ENCODE measurements around the gene PPP1R14C. TPM values are rescaled to one million over a fixed set of nuclear protein-coding genes. Genes with fewer than 3 reads are reported as not detected.

The PPP1R14C gene
- total and polyA plus RNA-seq, 10 of the 15 experiments (the other 5 are each of a cell fraction or from before 2014, with no cell fraction given): 0.07 to 1.6 (median 0.13) TPM; not detected in 4

DNA sequence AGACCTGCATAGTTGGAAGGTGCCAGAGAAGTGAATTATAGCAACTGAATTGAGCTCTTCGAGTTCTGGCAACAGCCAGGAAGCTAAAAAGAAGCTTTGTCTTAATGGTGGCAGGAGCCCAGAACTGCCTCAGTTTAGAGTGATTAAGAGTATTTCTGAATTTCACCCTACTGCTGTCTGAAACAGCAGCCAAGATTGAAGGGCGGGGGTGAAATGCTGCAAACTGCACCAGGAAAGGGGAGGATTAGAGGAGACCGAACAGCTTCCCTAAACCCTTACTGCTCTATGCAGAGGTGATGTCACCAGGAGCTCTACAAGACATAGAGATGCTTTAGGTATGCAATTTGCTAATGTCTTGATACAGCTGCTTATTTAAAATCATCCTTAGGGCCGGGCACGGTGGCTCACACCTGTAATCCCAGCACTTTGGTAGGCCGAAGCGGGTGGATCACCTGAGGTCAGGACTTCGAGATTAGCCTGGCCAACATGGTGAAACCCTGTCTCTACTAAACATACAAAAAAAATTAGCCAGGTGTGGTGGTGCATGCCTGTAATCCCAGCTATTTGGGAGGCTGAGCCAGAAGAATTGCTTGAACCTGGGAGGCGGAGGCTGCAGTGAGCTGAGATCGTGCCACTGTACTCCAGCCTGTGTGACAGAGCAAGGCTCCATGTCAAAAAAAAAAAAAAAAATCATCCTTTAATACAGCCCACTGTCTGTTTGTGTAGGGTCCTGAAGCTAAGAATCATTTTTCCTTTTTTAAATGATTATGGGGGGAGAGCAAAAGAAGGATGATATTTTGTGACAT, 134.3 kb downstream of the PPP1R14C start:
- FAIRE-seq (no peak), ATAC-seq (no peak), DNase-seq (ENCODE audit: low read depth, low spot score) (no peak)
- H3K4me1 ChIP-seq (ENCODE audit: control insufficient read depth, insufficient read depth, low read length): no peaks in the 10 kb centered on the region
- SMC1A ChIA-PET (ENCODE audit: uncharacterized antibody, unreplicated experiment): no interaction called here
- no TSS peak for BruUV-seq (replicated peaks)
- H3K4me2 ChIP-seq (ENCODE audit: control insufficient read depth, insufficient read depth): no peak overlapping the region
- no peak overlapping the region for H3K4me3 ChIP-seq
- H3K9me3 ChIP-seq (replicated peaks; ENCODE audit: control insufficient read depth, insufficient read depth, low read length): no peaks in the 10 kb centered on the region
- POLR2A ChIA-PET: interaction anchor here (0.6 kb wide), 1 partner anchor 12 kb away, joined by 3 read pairs; no protein-coding TSS in a partner anchor
- no peak overlapping the region for H2AFZ ChIP-seq (ENCODE audit: control insufficient read depth, low read depth, low read length)
- TF ChIP-seq, protein P1, sequence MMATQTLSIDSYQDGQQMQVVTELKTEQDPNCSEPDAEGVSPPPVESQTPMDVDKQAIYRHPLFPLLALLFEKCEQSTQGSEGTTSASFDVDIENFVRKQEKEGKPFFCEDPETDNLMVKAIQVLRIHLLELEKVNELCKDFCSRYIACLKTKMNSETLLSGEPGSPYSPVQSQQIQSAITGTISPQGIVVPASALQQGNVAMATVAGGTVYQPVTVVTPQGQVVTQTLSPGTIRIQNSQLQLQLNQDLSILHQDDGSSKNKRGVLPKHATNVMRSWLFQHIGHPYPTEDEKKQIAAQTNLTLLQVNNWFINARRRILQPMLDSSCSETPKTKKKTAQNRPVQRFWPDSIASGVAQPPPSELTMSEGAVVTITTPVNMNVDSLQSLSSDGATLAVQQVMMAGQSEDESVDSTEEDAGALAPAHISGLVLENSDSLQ (IDR thresholded peaks at IDR 0.05): no peak
- TF ChIP-seq, protein P2, sequence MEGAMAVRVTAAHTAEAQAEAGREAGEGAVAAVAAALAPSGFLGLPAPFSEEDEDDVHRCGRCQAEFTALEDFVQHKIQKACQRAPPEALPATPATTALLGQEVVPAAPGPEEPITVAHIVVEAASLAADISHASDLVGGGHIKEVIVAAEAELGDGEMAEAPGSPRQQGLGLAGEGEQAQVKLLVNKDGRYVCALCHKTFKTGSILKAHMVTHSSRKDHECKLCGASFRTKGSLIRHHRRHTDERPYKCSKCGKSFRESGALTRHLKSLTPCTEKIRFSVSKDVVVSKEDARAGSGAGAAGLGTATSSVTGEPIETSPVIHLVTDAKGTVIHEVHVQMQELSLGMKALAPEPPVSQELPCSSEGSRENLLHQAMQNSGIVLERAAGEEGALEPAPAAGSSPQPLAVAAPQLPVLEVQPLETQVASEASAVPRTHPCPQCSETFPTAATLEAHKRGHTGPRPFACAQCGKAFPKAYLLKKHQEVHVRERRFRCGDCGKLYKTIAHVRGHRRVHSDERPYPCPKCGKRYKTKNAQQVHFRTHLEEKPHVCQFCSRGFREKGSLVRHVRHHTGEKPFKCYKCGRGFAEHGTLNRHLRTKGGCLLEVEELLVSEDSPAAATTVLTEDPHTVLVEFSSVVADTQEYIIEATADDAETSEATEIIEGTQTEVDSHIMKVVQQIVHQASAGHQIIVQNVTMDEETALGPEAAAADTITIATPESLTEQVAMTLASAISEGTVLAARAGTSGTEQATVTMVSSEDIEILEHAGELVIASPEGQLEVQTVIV (IDR thresholded peaks at IDR 0.05; ENCODE audit: borderline replicate concordance, partially characterized antibody): no peak
- TF ChIP-seq, protein P3, sequence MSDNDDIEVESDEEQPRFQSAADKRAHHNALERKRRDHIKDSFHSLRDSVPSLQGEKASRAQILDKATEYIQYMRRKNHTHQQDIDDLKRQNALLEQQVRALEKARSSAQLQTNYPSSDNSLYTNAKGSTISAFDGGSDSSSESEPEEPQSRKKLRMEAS (IDR thresholded peaks at IDR 0.05; ENCODE audit: low read depth, low read length): no peak
- no peak for TF ChIP-seq RAD21 (IDR thresholded peaks at IDR 0.05; ENCODE audit: insufficient read depth, low read depth, low read length)
- TF ChIP-seq CREB1 (IDR thresholded peaks at IDR 0.05; ENCODE audit: low read depth): no peak
- TF ChIP-seq MEF2A (IDR thresholded peaks at IDR 0.05; ENCODE audit: insufficient read depth, low read depth, low read length): no peak
- no peak for TF ChIP-seq YBX1 (IDR thresholded peaks at IDR 0.05)
- TF ChIP-seq, protein P4, sequence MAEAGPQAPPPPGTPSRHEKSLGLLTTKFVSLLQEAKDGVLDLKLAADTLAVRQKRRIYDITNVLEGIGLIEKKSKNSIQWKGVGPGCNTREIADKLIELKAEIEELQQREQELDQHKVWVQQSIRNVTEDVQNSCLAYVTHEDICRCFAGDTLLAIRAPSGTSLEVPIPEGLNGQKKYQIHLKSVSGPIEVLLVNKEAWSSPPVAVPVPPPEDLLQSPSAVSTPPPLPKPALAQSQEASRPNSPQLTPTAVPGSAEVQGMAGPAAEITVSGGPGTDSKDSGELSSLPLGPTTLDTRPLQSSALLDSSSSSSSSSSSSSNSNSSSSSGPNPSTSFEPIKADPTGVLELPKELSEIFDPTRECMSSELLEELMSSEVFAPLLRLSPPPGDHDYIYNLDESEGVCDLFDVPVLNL (IDR thresholded peaks at IDR 0.05; ENCODE audit: low read depth, low read length): no peak
- TF ChIP-seq, protein P5, sequence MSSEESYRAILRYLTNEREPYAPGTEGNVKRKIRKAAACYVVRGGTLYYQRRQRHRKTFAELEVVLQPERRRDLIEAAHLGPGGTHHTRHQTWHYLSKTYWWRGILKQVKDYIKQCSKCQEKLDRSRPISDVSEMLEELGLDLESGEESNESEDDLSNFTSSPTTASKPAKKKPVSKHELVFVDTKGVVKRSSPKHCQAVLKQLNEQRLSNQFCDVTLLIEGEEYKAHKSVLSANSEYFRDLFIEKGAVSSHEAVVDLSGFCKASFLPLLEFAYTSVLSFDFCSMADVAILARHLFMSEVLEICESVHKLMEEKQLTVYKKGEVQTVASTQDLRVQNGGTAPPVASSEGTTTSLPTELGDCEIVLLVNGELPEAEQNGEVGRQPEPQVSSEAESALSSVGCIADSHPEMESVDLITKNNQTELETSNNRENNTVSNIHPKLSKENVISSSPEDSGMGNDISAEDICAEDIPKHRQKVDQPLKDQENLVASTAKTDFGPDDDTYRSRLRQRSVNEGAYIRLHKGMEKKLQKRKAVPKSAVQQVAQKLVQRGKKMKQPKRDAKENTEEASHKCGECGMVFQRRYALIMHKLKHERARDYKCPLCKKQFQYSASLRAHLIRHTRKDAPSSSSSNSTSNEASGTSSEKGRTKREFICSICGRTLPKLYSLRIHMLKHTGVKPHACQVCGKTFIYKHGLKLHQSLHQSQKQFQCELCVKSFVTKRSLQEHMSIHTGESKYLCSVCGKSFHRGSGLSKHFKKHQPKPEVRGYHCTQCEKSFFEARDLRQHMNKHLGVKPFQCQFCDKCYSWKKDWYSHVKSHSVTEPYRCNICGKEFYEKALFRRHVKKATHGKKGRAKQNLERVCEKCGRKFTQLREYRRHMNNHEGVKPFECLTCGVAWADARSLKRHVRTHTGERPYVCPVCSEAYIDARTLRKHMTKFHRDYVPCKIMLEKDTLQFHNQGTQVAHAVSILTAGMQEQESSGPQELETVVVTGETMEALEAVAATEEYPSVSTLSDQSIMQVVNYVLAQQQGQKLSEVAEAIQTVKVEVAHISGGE (CRISPR knock-in tag; IDR thresholded peaks at IDR 0.05): no peak
- TF ChIP-seq NR2C1 (IDR thresholded peaks at IDR 0.05): no peak
- no peak for TF ChIP-seq KDM1A (IDR thresholded peaks at IDR 0.05; ENCODE audit: borderline replicate concordance)
- 45% methylated on average over 10 of the region's 10 CpGs for WGBS (ENCODE audit: insufficient coverage, insufficient replicate concordance, low lambda C conversion rate, missing lambda C conversion rate)
- no peak overlapping the region for H3K9ac ChIP-seq (ENCODE audit: control insufficient read depth, insufficient read depth, low read length)
- intact Hi-C loops (cut with micrococcal nuclease; ENCODE audit: unreplicated experiment) (no loop called here), in situ Hi-C loops (cut with MboI) (no loop called here)
- H3K36me3 ChIP-seq (ENCODE audit: control insufficient read depth in 2 of 2, insufficient read depth in 2 of 2, low read length in 1 of 2): no peaks in the 10 kb centered on the region
- CTCF ChIA-PET: interaction anchor here (0.7 kb wide), 1 partner anchor 9 kb away, joined by 3 read pairs; no protein-coding TSS in a partner anchor
- no peak overlapping the region for H3K27ac ChIP-seq (ENCODE audit: control insufficient read depth, insufficient read depth)
- no peaks in the 10 kb centered on the region for H4K20me1 ChIP-seq (ENCODE audit: control insufficient read depth, insufficient read depth)
- RAD21 ChIA-PET (ENCODE audit: unreplicated experiment): no interaction called here
- no peaks in the 10 kb centered on the region for H3K79me2 ChIP-seq (ENCODE audit: control insufficient read depth, insufficient read depth, low read length)
- no peaks in the 10 kb centered on the region for H3K27me3 ChIP-seq (replicated peaks in 1 of 2; ENCODE audit: control insufficient read depth in 2 of 2, insufficient read depth in 2 of 2, low read length in 1 of 2)

All from GM12878 (cell line).